GM13977 (cell line): ENCODE data around the gene ARHGAP40.

ENCODE experiments used
- DNase-seq: peaks from one replicate; pipeline ENCODE4 v3.0.0; 2012; ENCODE audit warnings: low spot score
- CTCF ChIP-seq: IDR thresholded peaks from 2 replicates; pipeline ENCODE4 v1.5.1; 2012; ENCODE audit warnings: mild to moderate bottlenecking, control low read depth; ENCODE audit not compliant: insufficient read depth; ENCODE audit errors: extremely low read depth, missing control alignments
- in situ Hi-C: fragments of 300-500 bp; cut with MboI; formaldehyde crosslinking; loops from one replicate; pipeline ENCODE4 v1.12.0; 2022; ENCODE audit warnings: low sequenced_read_pairs, low pct_unique_long_range_greater_than_20kb, mixed read lengths, inconsistent platforms; ENCODE audit not compliant: unreplicated experiment

Gene ARHGAP40

GRCh38 chr20:38609815-38610214 lies 8.2 kb downstream of the ARHGAP40 start:
- in situ Hi-C loops, result no loop called here
- TF ChIP-seq CTCF, result no peak
- DNase-seq, result no peak

- in situ Hi-C loops, result no loop called here
- DNase-seq, result no peak
- TF ChIP-seq CTCF, result no peak
These were observed 8.9 kb downstream of the ARHGAP40 start for GRCh38 chr20:38610521-38610920.

- no peak for TF ChIP-seq CTCF
- in situ Hi-C loops, result no loop called here
- no peak for DNase-seq
These were observed 11.3 kb downstream of the ARHGAP40 start for GRCh38 chr20:38612751-38613515.

GRCh38 chr20:38615283-38615682 lies 13.7 kb downstream of the ARHGAP40 start:
- TF ChIP-seq CTCF, result no peak
- in situ Hi-C loops, result no loop called here
- no peak for DNase-seq

- no peak for TF ChIP-seq CTCF
- no peak for DNase-seq
- in situ Hi-C loops, result no loop called here
These were observed 14.8 kb downstream of the ARHGAP40 start for GRCh38 chr20:38616457-38616856.

GRCh38 chr20:38617011-38617829 lies 15.6 kb downstream of the ARHGAP40 start:
- DNase-seq, result no peak
- in situ Hi-C loops, result no loop called here
- TF ChIP-seq CTCF, result no peak
